Type B pancreatic cell (in vitro differentiated cells): ENCODE results near the gene HDGFL3. TPM values are rescaled to one million over a fixed set of nuclear protein-coding genes. Genes with fewer than 3 reads are reported as not detected.

Experiments used
- DNase-seq: peaks from one replicate; pipeline ENCODE4 v3.0.0; 2021; ENCODE audit warnings: mixed read lengths; ENCODE audit not compliant: unreplicated experiment; ENCODE audit errors: extremely low spot score
- H3K27ac Mint-ChIP-seq: 2 replicates; pipeline ENCODE4 v1.8.0; 2021; ENCODE audit warnings: mild to moderate bottlenecking, mixed read lengths
- H3K27me3 Mint-ChIP-seq: 2 replicates; pipeline ENCODE4 v1.8.0; 2021; ENCODE audit warnings: mixed read lengths
- H3K36me3 Mint-ChIP-seq: 2 replicates; pipeline ENCODE4 v1.8.0; 2021; ENCODE audit warnings: mixed read lengths
- H3K4me1 Mint-ChIP-seq: one replicate; pipeline ENCODE4 v1.8.0; 2021; ENCODE audit warnings: mixed read lengths; ENCODE audit not compliant: unreplicated experiment
- H3K4me3 Mint-ChIP-seq: 2 replicates; pipeline ENCODE4 v1.8.0; 2021; ENCODE audit warnings: mild to moderate bottlenecking, mixed read lengths
- H3K9me3 Mint-ChIP-seq: 2 replicates; pipeline ENCODE4 v1.8.0; 2021; ENCODE audit warnings: mixed read lengths
- total RNA-seq: library from RNA; stranded (reverse); gene quantifications from 2 replicates; pipeline ENCODE4 v1.2.1, GENCODE V29; 2021; ENCODE audit warnings: low replicate concordance
- TF ChIP-seq, protein P1 (sequence below): fragments of 200-600 bp; sonication (generic); conservative IDR thresholded peaks from 2 replicates; pipeline ENCODE4 v1.5.0; 2021; ENCODE audit warnings: antibody characterized with exemption, mild to moderate bottlenecking

Gene HDGFL3
- total RNA-seq, 1 donor from 2014 or later, result 78.8 TPM

DNA sequence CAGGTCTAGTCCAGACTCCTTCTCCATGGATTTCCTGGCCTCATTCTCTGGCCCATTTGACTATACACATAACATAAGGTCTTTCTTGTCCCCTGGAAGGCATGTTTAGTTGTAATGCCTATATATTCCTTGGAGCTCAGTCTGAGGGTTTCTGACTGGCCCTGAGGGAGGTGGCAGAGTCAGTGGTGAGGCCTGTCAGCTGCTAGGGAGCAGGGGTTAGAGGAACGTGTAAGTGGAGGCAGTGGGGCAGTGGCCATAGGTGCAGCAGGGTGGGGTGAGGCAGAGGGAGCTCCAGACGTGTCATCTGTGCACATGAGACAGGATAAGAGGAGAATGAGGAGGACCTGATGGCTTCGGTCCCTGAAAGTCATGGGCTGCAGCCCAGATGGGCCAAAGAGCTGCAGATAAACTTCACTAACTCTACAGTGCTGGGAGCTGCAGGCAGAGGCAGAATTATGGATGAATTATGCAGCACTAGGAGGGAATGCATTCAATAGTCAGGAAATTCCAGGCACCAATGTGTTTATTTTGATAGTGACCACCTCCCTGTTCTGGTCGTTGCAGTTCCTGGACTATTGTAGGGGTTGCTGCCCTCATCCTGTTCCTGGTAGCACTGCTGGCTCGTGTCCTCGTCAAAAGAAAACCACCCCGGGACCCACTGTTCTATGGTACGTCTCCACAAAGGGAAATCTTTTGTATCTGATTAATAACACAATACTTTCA lies 95.2 kb downstream of the HDGFL3 start:
- Mint-ChIP-seq H3K36me3 (peaks cover 6% of the 10 kb centered on the region), H3K4me3 (no peak overlapping the region), H3K9me3 (peaks cover 6% of the 10 kb centered on the region), H3K27me3 (peaks cover 42% of the 10 kb centered on the region), H3K27ac (no peak overlapping the region), H3K4me1 (no peaks in the 10 kb centered on the region)
- DNase-seq, result no peak
- TF ChIP-seq, protein P1, sequence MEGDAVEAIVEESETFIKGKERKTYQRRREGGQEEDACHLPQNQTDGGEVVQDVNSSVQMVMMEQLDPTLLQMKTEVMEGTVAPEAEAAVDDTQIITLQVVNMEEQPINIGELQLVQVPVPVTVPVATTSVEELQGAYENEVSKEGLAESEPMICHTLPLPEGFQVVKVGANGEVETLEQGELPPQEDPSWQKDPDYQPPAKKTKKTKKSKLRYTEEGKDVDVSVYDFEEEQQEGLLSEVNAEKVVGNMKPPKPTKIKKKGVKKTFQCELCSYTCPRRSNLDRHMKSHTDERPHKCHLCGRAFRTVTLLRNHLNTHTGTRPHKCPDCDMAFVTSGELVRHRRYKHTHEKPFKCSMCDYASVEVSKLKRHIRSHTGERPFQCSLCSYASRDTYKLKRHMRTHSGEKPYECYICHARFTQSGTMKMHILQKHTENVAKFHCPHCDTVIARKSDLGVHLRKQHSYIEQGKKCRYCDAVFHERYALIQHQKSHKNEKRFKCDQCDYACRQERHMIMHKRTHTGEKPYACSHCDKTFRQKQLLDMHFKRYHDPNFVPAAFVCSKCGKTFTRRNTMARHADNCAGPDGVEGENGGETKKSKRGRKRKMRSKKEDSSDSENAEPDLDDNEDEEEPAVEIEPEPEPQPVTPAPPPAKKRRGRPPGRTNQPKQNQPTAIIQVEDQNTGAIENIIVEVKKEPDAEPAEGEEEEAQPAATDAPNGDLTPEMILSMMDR, result no peak

DNA sequence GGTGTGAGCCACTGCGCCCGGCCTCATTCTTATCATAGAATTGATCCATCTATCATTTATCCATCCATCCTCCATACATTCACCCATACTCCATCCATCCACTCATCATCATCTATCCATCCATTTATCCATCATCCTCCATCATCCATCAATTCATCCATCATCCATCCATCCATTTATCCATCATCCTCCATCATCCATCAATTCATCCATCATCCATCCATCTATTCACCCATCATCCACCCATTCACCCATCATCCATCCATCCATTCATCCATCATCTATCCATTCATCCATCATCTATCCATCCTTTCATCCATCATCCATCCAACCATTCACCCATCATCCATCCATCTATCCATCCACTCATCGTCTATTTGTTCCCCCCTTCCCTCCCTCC lies 96.5 kb downstream of the HDGFL3 start:
- Mint-ChIP-seq H3K27me3 (peaks cover 50% of the 10 kb centered on the region), H3K4me1 (no peaks in the 10 kb centered on the region), H3K27ac (no peak overlapping the region), H3K4me3 (no peak overlapping the region), H3K36me3 (peaks cover 6% of the 10 kb centered on the region), H3K9me3 (peaks cover 6% of the 10 kb centered on the region)
- no peak for DNase-seq
- TF ChIP-seq, protein P1, result no peak

DNA sequence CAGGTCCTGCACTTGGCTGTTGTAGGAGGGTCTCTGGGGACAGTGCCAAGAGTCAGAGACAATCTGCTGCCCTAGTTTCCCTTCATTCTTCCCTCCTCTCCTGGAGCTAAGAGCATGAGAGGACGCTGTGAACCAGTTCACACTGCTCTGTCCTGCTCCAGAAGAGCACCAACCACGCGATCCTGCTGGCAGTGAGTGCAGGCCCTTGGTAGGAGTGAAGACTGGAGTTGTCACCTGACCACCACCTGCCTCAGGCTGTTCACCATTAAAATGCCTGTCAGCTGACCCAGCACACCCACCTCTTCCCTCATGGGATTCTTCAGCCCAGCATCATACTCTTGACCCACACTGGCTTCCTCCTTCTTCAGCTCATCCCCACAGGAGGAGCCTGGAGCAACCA lies 97.2 kb downstream of the HDGFL3 start:
- Mint-ChIP-seq H3K4me3 (no peak overlapping the region), H3K9me3 (peaks cover 6% of the 10 kb centered on the region), H3K27me3 (peaks cover 55% of the 10 kb centered on the region), H3K27ac (no peak overlapping the region), H3K36me3 (peaks cover 6% of the 10 kb centered on the region), H3K4me1 (no peaks in the 10 kb centered on the region)
- no peak for DNase-seq
- TF ChIP-seq, protein P1, result no peak

DNA sequence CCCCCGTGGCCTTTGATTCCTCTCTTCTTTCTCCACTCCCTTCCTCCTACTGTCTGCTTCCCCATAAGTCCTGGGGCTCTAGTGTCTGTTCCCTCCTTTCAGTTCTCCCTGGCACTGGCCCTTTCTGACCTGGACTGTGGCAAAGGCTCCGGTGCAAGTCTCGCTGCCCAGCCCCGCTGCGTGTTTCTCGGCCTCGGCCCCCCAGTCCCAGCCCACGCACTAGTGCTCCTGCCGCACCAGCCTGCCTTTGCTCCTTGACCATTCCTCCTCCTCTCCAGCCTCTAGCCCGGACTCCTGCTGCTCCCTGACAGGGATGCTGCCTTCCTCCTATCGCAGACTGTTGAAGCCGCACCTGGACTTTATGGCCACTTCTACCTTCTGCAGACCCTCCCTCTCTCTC lies 98.1 kb downstream of the HDGFL3 start:
- Mint-ChIP-seq H3K4me1 (no peaks in the 10 kb centered on the region), H3K36me3 (peaks cover 6% of the 10 kb centered on the region), H3K9me3 (peaks cover 6% of the 10 kb centered on the region), H3K4me3 (peak overlapping the region; percentile 53), H3K27ac (no peak overlapping the region), H3K27me3 (peaks cover 61% of the 10 kb centered on the region)
- DNase-seq, result no peak
- TF ChIP-seq, protein P1, result no peak

DNA sequence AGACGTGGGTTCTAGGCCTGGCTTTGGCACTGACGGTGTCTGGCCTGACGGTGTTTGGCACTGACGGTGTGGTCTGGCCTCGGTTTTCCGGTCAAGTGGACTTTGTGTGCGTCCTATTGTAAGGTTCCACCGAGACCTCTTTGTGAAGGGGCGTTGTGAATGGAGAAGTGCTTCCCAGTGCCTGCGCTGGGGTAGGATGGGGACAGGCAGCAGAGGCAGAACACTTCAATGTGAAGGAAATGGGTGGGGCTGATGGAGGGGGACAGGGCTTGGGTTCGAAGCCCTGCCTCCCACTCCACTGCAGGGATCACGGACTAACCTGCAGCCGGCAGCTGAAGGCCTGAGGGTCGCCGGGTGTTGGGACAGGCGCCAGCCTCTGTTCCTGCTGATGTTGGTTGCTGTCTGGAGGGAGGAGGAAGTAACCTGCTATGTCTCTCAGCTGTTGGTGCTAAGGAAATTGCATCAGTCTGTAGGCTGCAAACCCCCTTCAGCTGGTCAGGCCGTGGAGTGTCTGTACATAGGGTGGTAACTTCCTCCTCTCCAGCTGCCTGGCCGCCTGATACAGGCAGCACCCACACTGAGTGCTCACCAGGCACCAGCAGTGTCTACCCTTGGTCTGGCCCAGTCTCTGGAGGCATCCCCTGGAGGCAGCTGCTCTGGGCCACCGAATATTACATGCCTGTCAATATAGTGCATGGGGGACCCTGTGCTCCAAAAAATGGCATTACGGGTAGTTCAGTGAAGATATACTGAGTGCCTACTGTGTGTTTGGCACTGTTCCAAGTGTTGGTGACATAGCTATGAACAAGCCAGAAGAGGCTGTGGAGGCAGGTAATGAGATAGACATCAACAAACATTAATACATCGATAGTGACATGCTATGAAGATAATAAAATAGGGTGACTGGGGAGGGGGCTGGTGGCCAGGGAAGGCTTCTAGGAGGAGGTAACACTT lies 99.1 kb downstream of the HDGFL3 start:
- Mint-ChIP-seq H3K4me3 (peak overlapping the region; percentile 72), H3K9me3 (peaks cover 6% of the 10 kb centered on the region), H3K27ac (no peak overlapping the region), H3K36me3 (peaks cover 6% of the 10 kb centered on the region), H3K4me1 (no peaks in the 10 kb centered on the region), H3K27me3 (peaks cover 69% of the 10 kb centered on the region)
- TF ChIP-seq, protein P1, result no peak
- no peak for DNase-seq
